Midbrain (tissue), 1 donor: ENCODE data around the gene ZCCHC24.
"Not testable (repeated sequence)": the region's sequence is repeated elsewhere in the genome, so short reads cannot be mapped to it uniquely, and the experiment has no call there.

ENCODE experiments used
- DNase-seq: peaks from one replicate; lab custom pipeline; 2025; lab: John Stamatoyannopoulos, UW

The ZCCHC24 gene

GRCh38 chr10:79472449-79472848, 27.0 kb upstream of the ZCCHC24 start:
- no peak for DNase-seq

GRCh38 chr10:79471776-79472175, 26.4 kb upstream of the ZCCHC24 start:
- no peak for DNase-seq

- no peak for DNase-seq
Observed at GRCh38 chr10:79470096-79470495, 24.7 kb upstream of the ZCCHC24 start.

- no peak for DNase-seq
Observed at GRCh38 chr10:79468841-79469585, 23.6 kb upstream of the ZCCHC24 start.

- no peak for DNase-seq
Observed at GRCh38 chr10:79468015-79468560, 22.7 kb upstream of the ZCCHC24 start.

- DNase-seq = no peak
Observed at GRCh38 chr10:79465341-79465740, 19.9 kb upstream of the ZCCHC24 start.

GRCh38 chr10:79463578-79464496, 18.4 kb upstream of the ZCCHC24 start:
- DNase-seq = no peak

- no peak for DNase-seq
Observed at GRCh38 chr10:79460687-79461086, 15.3 kb upstream of the ZCCHC24 start.

GRCh38 chr10:79459243-79459642, 13.8 kb upstream of the ZCCHC24 start:
- no peak for DNase-seq

- DNase-seq = no peak
Observed at GRCh38 chr10:79458483-79458882, 13.1 kb upstream of the ZCCHC24 start.

- DNase-seq = no peak
Observed at GRCh38 chr10:79457256-79457785, 11.9 kb upstream of the ZCCHC24 start.

- DNase-seq = no peak
Observed at GRCh38 chr10:79454259-79454658, 8.8 kb upstream of the ZCCHC24 start.

GRCh38 chr10:79453392-79453791, 8.0 kb upstream of the ZCCHC24 start:
- DNase-seq = no peak

- no peak for DNase-seq
Observed at GRCh38 chr10:79452174-79452611, 6.8 kb upstream of the ZCCHC24 start.

- no peak for DNase-seq
Observed at GRCh38 chr10:79451046-79451699, 5.7 kb upstream of the ZCCHC24 start.

GRCh38 chr10:79449181-79450146, 4.0 kb upstream of the ZCCHC24 start:
- no peak for DNase-seq

GRCh38 chr10:79448732-79449049, 3.3 kb upstream of the ZCCHC24 start:
- no peak for DNase-seq

- no peak for DNase-seq
Observed at GRCh38 chr10:79447911-79448731, 2.7 kb upstream of the ZCCHC24 start.

GRCh38 chr10:79447249-79447648, 1.8 kb upstream of the ZCCHC24 start:
- DNase-seq = not testable (repeated sequence)

GRCh38 chr10:79446758-79447084, 1.3 kb upstream of the ZCCHC24 start:
- DNase-seq = peak; percentile 24
